DMS153 (cell line): ENCODE measurements around the gene C3orf70.

Experiments used
- DNase-seq: peaks from one replicate; lab custom pipeline; 2025; lab: John Stamatoyannopoulos, UW

Gene C3orf70

GRCh38 chr3:185051801-185052200 is 101.1 kb downstream of the C3orf70 start:
- no peak for DNase-seq

- no peak for DNase-seq
Measured at GRCh38 chr3:185049710-185050109, 103.2 kb downstream of the C3orf70 start.

- no peak for DNase-seq
Measured at GRCh38 chr3:185046603-185047002, 106.3 kb downstream of the C3orf70 start.

- no peak for DNase-seq
Measured at GRCh38 chr3:185046164-185046515, 106.7 kb downstream of the C3orf70 start.

GRCh38 chr3:185042312-185043050 is 110.4 kb downstream of the C3orf70 start:
- no peak for DNase-seq

- DNase-seq = no peak
Measured at GRCh38 chr3:185041540-185041939, 111.3 kb downstream of the C3orf70 start.

GRCh38 chr3:185040425-185040824 is 112.4 kb downstream of the C3orf70 start:
- no peak for DNase-seq

- no peak for DNase-seq
Measured at GRCh38 chr3:185037801-185038200, 115.1 kb downstream of the C3orf70 start.

- no peak for DNase-seq
Measured at GRCh38 chr3:185030951-185031350, 121.9 kb downstream of the C3orf70 start.

- DNase-seq = no peak
Measured at GRCh38 chr3:185030399-185030798, 122.5 kb downstream of the C3orf70 start.

GRCh38 chr3:185029086-185029485 is 123.8 kb downstream of the C3orf70 start:
- DNase-seq = no peak

- DNase-seq = no peak
Measured at GRCh38 chr3:185028121-185028520, 124.7 kb downstream of the C3orf70 start.
